ENCODE data around the gene HIP1R.

Gene HIP1R

GRCh38 chr12:122860854-122861586 lies 25.8 kb downstream of the HIP1R start:
- DNase-seq (ENCODE audit: low read depth) = no peak

- no peak for DNase-seq (ENCODE audit: low read depth)
Measured at GRCh38 chr12:122861587-122861970, 26.3 kb downstream of the HIP1R start.

- no peak for DNase-seq (ENCODE audit: low read depth)
Measured at GRCh38 chr12:122862110-122862634, 26.9 kb downstream of the HIP1R start.

DNA sequence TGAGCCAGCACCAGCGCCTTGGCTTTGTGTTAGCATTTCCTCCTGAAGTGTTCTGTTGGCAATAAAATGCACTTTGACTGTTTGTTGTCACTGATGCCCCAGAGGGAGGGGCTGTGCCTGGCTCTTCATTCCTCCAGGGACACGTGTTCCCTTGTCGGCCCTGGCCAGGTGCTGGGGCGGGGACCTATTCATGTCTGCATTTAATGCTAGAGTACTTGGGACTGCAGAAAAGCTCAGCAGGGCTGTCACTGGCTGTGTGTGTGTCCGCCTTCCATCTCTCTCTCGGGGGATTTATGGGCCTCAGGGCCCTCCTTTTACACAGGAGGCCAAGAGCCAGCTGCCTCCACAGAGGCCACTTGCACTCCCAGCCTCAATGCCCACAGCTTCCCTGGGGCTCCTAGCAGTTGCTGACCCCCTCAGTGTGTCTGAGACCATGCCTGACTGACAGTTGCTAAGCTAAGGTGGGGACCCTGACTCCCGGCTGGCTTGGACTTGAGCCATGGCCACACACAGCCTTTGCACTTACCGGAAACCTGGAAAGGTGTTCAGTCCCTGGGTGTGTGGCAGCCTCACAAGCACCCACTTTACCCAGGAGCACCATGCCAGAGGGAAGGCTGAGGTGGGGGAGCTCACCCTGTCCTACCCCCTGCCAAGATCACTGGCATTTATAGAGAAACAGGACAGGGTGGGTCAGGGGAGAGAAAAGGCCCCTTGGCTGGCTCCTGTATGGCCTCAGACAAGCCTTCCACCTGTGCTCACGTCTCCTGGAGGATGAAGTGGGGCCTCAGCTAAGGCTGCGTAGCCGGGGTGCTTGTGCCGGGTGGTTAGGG lies 27.8 kb downstream of the HIP1R start:
- DNase-seq (ENCODE audit: low read depth) = no peak

DNA sequence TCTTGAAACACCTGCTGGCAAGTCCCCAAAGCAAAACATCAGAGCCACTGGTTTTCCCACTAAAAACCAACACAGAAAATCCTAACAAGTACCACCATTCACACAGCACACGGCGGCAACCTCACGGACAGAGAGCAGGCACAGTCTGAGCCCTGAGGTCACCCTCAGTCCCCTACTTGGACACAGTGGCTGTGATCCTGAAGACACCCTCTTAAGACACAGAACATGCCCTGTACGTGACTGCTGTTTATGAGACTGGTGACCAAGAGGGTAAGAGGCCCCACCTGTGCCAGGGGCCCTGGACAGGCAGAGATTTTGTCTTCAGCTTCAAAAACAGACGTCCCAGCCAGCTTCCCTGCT lies 29.6 kb downstream of the HIP1R start:
- DNase-seq (ENCODE audit: low read depth) = no peak

- no peak for DNase-seq (ENCODE audit: low read depth)
Measured at GRCh38 chr12:122865268-122866231, 30.3 kb downstream of the HIP1R start.

DNA sequence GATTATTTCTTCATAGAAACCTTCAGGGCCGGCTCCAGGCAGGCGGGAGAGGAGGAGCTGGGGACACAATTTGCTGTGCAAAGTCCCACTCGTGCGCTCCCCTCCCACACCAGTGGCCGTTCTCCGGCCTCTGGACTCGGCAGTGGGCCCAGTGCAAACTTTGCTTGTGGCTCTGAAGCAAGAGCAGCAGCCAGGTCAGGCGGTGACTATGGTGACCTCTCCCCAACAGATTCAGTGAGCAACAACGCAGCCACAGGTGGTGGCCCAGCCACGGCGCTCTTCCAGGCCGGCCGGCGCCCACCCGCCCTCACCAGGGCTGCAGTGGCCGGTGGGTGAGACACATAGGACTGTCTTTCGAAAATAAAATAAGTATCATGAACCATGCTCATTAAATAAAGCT lies 31.1 kb downstream of the HIP1R start:
- no peak for DNase-seq (ENCODE audit: low read depth)

DNA sequence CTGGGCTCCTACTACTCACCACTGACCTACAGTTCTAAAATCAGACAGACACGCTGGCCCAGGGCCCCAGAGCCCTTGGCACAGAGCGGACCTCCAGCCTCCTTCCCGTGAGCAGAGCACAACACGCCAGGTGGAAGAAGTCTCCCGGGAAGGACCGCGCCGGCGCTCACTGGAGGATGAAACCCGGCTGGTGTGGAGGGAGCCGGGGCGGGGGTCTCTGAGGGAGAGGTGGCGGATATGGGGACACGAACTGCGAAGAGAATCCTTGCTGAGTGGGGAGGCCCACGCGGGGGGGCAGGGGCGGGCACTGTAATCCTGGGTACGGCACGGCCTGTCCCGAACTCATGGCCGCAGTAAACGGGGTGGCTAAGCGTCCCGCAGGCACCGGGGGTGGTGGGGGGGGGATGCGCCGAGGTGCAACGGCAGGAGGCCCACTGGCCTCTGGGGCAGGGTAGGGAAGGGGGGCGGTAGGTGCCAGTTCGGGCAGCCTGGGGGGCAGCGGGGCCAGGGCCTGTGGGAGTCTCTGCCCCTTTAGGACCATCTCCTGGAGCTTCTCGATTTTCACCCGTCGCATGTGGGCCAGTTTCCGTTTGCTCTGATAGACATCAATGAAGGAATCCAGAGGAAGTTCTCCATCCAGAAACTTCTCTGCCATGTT lies 31.8 kb downstream of the HIP1R start:
- no peak for DNase-seq (ENCODE audit: low read depth)

DNA sequence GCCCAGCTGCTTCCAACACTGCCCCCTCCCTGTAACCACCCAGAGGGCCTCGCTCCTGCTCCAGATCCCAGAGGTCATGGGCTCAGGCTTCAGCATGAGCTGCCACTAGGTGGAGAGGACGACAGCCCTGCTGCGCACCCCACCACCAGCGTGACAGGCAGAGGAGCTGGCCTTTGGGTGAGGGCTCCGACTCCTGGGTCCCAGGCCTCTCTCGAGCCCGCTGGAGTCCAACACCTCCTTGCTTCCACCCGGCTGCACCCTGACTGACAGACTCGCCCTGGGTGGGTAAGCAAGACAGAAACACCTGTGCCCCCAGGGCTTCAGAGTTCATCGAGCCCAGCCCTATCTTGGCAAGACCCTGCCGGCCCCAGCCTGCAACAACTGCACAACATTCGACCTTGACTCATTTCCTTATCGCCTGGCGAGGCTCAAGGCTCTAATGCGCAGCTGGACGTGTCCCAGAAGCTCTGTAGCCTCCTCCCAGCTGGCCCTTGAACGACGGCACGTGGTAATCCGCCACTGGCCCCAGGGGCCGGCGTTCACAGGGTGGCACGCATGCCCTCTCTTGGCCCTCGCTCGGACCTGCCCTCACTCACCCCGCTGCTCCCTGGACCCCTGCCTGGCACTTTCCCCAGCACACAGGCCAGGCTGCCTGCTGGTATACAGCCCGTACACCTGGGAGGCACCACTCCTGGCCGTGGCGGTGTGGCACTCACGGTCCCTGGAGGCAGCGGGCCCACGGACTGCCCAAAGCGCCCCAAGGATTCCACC lies 32.6 kb downstream of the HIP1R start:
- DNase-seq (ENCODE audit: low read depth) = no peak

GRCh38 chr12:122868471-122869177 lies 33.4 kb downstream of the HIP1R start:
- no peak for DNase-seq (ENCODE audit: low read depth)

- no peak for DNase-seq (ENCODE audit: low read depth)
Measured at GRCh38 chr12:122869207-122869973, 34.1 kb downstream of the HIP1R start.

GRCh38 chr12:122870163-122870842 lies 35.0 kb downstream of the HIP1R start:
- DNase-seq (ENCODE audit: low read depth) = no peak

GRCh38 chr12:122870867-122871664 lies 35.8 kb downstream of the HIP1R start:
- DNase-seq (ENCODE audit: low read depth) = no peak

GRCh38 chr12:122871851-122872780 lies 36.9 kb downstream of the HIP1R start:
- DNase-seq (ENCODE audit: low read depth) = no peak

GRCh38 chr12:122872815-122873361 lies 37.6 kb downstream of the HIP1R start:
- no peak for DNase-seq (ENCODE audit: low read depth)

GRCh38 chr12:122873540-122873939 lies 38.3 kb downstream of the HIP1R start:
- no peak for DNase-seq (ENCODE audit: low read depth)

DNA sequence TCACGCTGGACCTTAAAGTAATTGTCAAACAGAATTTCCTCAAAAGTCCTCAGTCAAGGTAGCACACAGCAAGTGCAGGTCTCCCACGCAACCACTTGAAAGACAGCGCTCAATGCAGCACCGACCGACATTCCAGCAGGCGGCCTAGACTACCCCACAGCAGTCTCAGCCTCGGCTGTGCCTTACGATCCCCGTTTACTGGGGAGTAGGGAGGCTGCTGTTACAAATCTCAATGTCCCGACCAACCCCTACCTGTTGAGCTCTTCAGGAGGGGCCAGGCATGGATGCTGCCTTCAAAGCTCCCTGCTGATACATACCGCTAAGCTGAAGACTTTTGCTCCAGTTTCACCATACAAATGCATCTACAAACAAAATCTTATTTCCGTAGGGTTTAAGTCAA lies 38.8 kb downstream of the HIP1R start:
- DNase-seq (ENCODE audit: low read depth) = no peak

Data from T-helper 22 cell (primary cell).